Globus pallidus (tissue), 1 donor: ENCODE measurements around the gene WNT1.

Experiments used
- DNase-seq: peaks from one replicate; pipeline ENCODE4 v3.0.0-alpha.2; 2015; ENCODE audit warnings: low spot score

Gene WNT1

GRCh38 chr12:49028666-49029275 is 50.6 kb downstream of the WNT1 start:
- no peak for DNase-seq

DNA sequence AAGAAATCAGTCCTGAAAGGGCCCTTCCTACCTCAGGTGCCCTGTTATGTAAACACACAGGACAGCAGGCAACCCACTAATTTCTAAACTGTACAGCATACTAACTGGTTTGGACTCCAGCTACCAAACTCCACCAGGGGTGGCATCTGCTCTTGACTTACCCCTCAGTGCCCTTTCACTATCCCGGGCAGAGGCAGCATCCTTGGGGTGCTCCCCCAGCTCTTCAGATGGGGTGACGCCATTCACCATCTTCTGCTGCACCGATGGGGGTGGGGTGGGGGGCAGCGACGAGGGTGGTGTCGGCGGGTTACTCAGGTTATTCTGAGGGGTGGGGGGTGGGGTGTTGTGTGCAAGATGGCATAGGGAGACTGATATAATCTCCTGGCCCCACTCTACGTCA is 52.0 kb downstream of the WNT1 start:
- DNase-seq: no peak

DNA sequence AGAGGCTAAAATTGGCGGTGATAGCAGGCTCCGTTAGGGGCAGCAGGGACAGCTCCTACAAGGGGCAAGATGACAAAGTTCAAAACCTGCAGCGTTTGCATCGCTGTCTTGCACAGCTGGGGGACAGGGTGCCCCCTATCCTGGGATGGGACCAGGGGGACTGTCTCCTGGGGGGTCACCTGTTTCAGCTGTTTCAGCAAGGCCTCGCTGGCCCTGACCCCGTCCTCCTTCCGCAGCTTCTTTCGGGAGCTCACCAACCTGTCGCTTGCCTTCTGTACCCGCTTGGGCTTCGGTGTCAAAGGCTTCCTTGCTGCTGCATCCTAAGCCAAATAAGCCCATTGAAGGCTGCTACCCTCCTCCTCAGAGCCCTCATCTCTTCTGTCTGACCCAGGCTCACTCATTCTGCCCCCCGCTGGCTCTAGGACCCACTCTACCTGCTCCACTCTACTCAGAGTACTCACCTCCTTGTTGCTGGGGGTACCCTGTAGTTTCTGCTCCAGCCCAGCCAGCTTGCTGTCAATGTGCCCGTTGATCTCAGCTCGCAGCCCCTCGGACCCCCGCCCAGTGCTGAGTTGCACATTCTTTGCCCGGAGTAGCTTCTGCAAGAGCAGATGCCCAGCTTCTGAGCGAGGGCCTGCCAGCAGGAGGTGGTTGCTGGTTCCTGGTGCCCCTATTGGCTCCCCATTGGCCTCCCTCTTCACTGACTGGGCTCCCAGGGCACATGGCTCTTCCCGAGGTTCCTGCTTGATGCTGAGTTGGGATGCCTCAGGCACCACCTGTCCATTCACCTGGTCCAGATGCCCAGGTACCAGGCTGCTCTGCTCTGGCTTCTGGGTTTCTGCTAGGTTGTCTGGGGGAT is 52.8 kb downstream of the WNT1 start:
- DNase-seq: no peak

GRCh38 chr12:49031573-49032161 is 53.5 kb downstream of the WNT1 start:
- no peak for DNase-seq
